ENCODE results near the gene NEU3.
A peak's percentile ranks its signal among the peaks of the same experiment; 100 is the strongest.
"Not testable (repeated sequence)": the region's sequence is repeated elsewhere in the genome, so short reads cannot be mapped to it uniquely, and the experiment has no call there.

NEU3 gene

GRCh38 chr11:75029836-75030631 lies 41.3 kb downstream of the NEU3 start:
- DNase-seq (ENCODE audit: low spot score) = no peak

GRCh38 chr11:75031224-75031753 lies 42.6 kb downstream of the NEU3 start:
- DNase-seq (ENCODE audit: low spot score) = no peak

GRCh38 chr11:75031771-75032549 lies 43.2 kb downstream of the NEU3 start:
- peak; percentile 35 for DNase-seq (ENCODE audit: low spot score)

GRCh38 chr11:75032550-75032935 lies 43.8 kb downstream of the NEU3 start:
- DNase-seq (ENCODE audit: low spot score) = no peak

GRCh38 chr11:75033916-75034315 lies 45.2 kb downstream of the NEU3 start:
- no peak for DNase-seq (ENCODE audit: low spot score)

- DNase-seq (ENCODE audit: low spot score) = no peak
These were observed 46.5 kb downstream of the NEU3 start for GRCh38 chr11:75035256-75035655.

- DNase-seq (ENCODE audit: low spot score) = peak; percentile 65
These were observed 47.3 kb downstream of the NEU3 start for GRCh38 chr11:75035911-75036565.

- DNase-seq (ENCODE audit: low spot score) = no peak
These were observed 51.5 kb downstream of the NEU3 start for GRCh38 chr11:75040167-75040770.

- no peak for DNase-seq (ENCODE audit: low spot score)
These were observed 52.5 kb downstream of the NEU3 start for GRCh38 chr11:75041263-75041662.

GRCh38 chr11:75041821-75042220 lies 53.1 kb downstream of the NEU3 start:
- not testable (repeated sequence) for DNase-seq (ENCODE audit: low spot score)

- not testable (repeated sequence) for DNase-seq (ENCODE audit: low spot score)
These were observed 55.8 kb downstream of the NEU3 start for GRCh38 chr11:75044381-75045170.

- not testable (repeated sequence) for DNase-seq (ENCODE audit: low spot score)
These were observed 57.9 kb downstream of the NEU3 start for GRCh38 chr11:75046668-75047067.

- no peak for DNase-seq (ENCODE audit: low spot score)
These were observed 58.5 kb downstream of the NEU3 start for GRCh38 chr11:75047191-75047590.

GRCh38 chr11:75049501-75050266 lies 61.0 kb downstream of the NEU3 start:
- not testable (repeated sequence) for DNase-seq (ENCODE audit: low spot score)

GRCh38 chr11:75050516-75050915 lies 61.8 kb downstream of the NEU3 start:
- DNase-seq (ENCODE audit: low spot score) = no peak

GRCh38 chr11:75051043-75051442 lies 62.3 kb downstream of the NEU3 start:
- peak; percentile 34 for DNase-seq (ENCODE audit: low spot score)

- DNase-seq (ENCODE audit: low spot score) = no peak
These were observed 63.7 kb downstream of the NEU3 start for GRCh38 chr11:75052457-75052856.

GRCh38 chr11:75055511-75055910 lies 66.8 kb downstream of the NEU3 start:
- DNase-seq (ENCODE audit: low spot score) = no peak

- no peak for DNase-seq (ENCODE audit: low spot score)
These were observed 68.1 kb downstream of the NEU3 start for GRCh38 chr11:75056814-75057213.

- no peak for DNase-seq (ENCODE audit: low spot score)
These were observed 70.6 kb downstream of the NEU3 start for GRCh38 chr11:75059299-75059698.

Data from LoVo (cell line).